Heart left ventricle (tissue), 13 donors: ENCODE measurements around the gene ADCY1.

ENCODE experiments used
- CTCF ChIP-seq, 12 donors: fragments of 200-600 bp; sonication (generic) in 4 of 12; IDR thresholded peaks; one replicate each; pipeline versions ENCODE4 v1.5.0 to v1.8.0; 2018 to 2022; ENCODE audit warnings: antibody characterized with exemption in 12 of 12, mild to moderate bottlenecking in 5 of 12
- POLR2A ChIP-seq, 2 donors: fragments of 450-650 bp; IDR thresholded peaks; one replicate each; pipeline ENCODE4 v1.6.1; 2017; ENCODE audit warnings: antibody characterized with exemption in 2 of 2, mild to moderate bottlenecking in 2 of 2, moderate library complexity in 2 of 2
- donor health status: ischemic (EF 13 %, LVEDD 7.1; RV severe dilation, severe dysfunction).
- donor health status: DM: no; HTN: yes; CAD: no.
- donor health status: DM: no; HTN: no; CAD: no.
- donor health status: ischemic (EF 25% LVEDD 6.9; RV normal size, moderate dysfunction).
- donor health status: ischemic (EF 25% LVEDD 5.7; RV mildly dilated, moderate dysfunction).
- donor health status: ischemic (EF 35%, LVEDD 5.7; RV mildly dilated, moderate dysfunction).
- donor health status: nonischemic (EF 11% LVEDD 7.7; RV severe dilation, severe dysfunction).
- donor health status: DM: yes; HTN: yes; CAD: no.
- donor health status: PGD.
- donor health status: ischemic (EF 29% LVEDD 5.4; RV normal size, mild dysfunction).
- donor health status: nonischemic (EF 23%, LVEDD 6.1; RV moderate dilation, normal function).

GRCh38 chr7:45524445-45524844 lies 49.7 kb upstream of the ADCY1 start:
- no peak for TF ChIP-seq CTCF (IDR thresholded peaks at IDR 0.05)
- TF ChIP-seq POLR2A (IDR thresholded peaks at IDR 0.05): no peak
